Neural cell (in vitro differentiated cells): ENCODE data around the gene ANKFN1. TPM values are rescaled to one million over a fixed set of nuclear protein-coding genes. Genes with fewer than 3 reads are reported as not detected.

Source experiments
- H2AFZ ChIP-seq: fragments of 200-600, 300-800 bp; sonication (generic), shearing (Covaris generic); 2 replicates; pipeline ENCODE4 v1.6.0; 2014; ENCODE audit warnings: low read depth, mild to moderate bottlenecking, antibody characterized with exemption, low read length, moderate library complexity
- H3F3A ChIP-seq: fragments of 200-600 bp; shearing (Covaris generic); 2 replicates; pipeline ENCODE4 v1.6.1; 2016; ENCODE audit warnings: mild to moderate bottlenecking, moderate library complexity, mixed read lengths, antibody characterized with exemption, low read length; ENCODE audit not compliant: insufficient read depth, poor library complexity, severe bottlenecking
- H3K27ac ChIP-seq: fragments of 200-600, 300-800 bp; sonication (generic), shearing (Covaris generic); 2 replicates; pipeline ENCODE4 v1.5.1; 2014; ENCODE audit warnings: mild to moderate bottlenecking, low read length, moderate library complexity
- H3K27me3 ChIP-seq: fragments of 300-800, 200-600 bp; sonication (generic), shearing (Covaris generic); 2 replicates; pipeline ENCODE4 v1.6.0; 2014; ENCODE audit warnings: mild to moderate bottlenecking, low read depth, low read length, moderate library complexity; ENCODE audit not compliant: insufficient read depth
- H3K36me3 ChIP-seq: fragments of 300-800, 200-600 bp; sonication (generic), shearing (Covaris generic); 2 replicates; pipeline ENCODE4 v1.5.1; 2014; ENCODE audit warnings: mild to moderate bottlenecking, antibody characterized with exemption, low read length, moderate library complexity; ENCODE audit not compliant: insufficient read depth
- H3K4me2 ChIP-seq: fragments of 300-800, 200-600 bp; sonication (generic), shearing (Covaris generic); 2 replicates; pipeline ENCODE4 v1.6.0; 2014; ENCODE audit warnings: mild to moderate bottlenecking, low read length
- H3K4me3 ChIP-seq: fragments of 300-800, 200-600 bp; sonication (generic), shearing (Covaris generic); 2 replicates; pipeline ENCODE4 v1.5.1; 2014; ENCODE audit warnings: mild to moderate bottlenecking, low read length, moderate library complexity
- H3K79me2 ChIP-seq: fragments of 200-600 bp; shearing (Covaris generic); replicated peaks from 2 replicates; pipeline ENCODE4 v1.6.0; 2014; ENCODE audit warnings: mild to moderate bottlenecking, low read length, moderate library complexity; ENCODE audit not compliant: insufficient read depth
- H3K9ac ChIP-seq: fragments of 300-800, 200-600 bp; sonication (generic), shearing (Covaris generic); 2 replicates; pipeline ENCODE4 v1.6.1; 2016; ENCODE audit warnings: mild to moderate bottlenecking, low read length, mixed read lengths
- H3K9me2 ChIP-seq: fragments of 200-600 bp; shearing (Covaris generic); 2 replicates; pipeline ENCODE4 v1.6.1; 2016; ENCODE audit warnings: mild to moderate bottlenecking, low read length, mixed read lengths; ENCODE audit not compliant: insufficient read depth
- H3K9me3 ChIP-seq: fragments of 200-600, 300-800 bp; sonication (generic), shearing (Covaris generic); 2 replicates; pipeline ENCODE4 v1.6.1; 2016; ENCODE audit warnings: mild to moderate bottlenecking, mixed run types, low read length, moderate library complexity, mixed read lengths
- H4K20me1 ChIP-seq: fragments of 200-600 bp; shearing (Covaris generic); 2 replicates; pipeline ENCODE4 v1.6.1; 2016; ENCODE audit warnings: mild to moderate bottlenecking, mixed run types; ENCODE audit not compliant: insufficient read depth
- EP300 ChIP-seq: fragments of 450-650 bp; conservative IDR thresholded peaks from 2 replicates; pipeline ENCODE4 v1.6.1; 2014; ENCODE audit warnings: antibody characterized with exemption, mild to moderate bottlenecking, moderate library complexity; ENCODE audit not compliant: poor library complexity, severe bottlenecking
- EZH2 ChIP-seq: fragments of 200-600, 300-800 bp; shearing (Covaris generic), sonication (generic); IDR thresholded peaks from 2 replicates; pipeline ENCODE4 v1.6.1; 2014; ENCODE audit warnings: antibody characterized with exemption, low read length, borderline replicate concordance, mild to moderate bottlenecking; ENCODE audit not compliant: insufficient read depth, poor library complexity, severe bottlenecking
- MXI1 ChIP-seq: fragments of 450-650 bp; conservative IDR thresholded peaks from 2 replicates; pipeline ENCODE4 v1.6.1; 2014; ENCODE audit warnings: antibody characterized with exemption, mild to moderate bottlenecking; ENCODE audit not compliant: poor library complexity, severe bottlenecking
- POLR2AphosphoS5 ChIP-seq: IDR thresholded peaks from 2 replicates; pipeline ENCODE4 v1.6.1; 2012
- RAD21 ChIP-seq: fragments of 450-650 bp; conservative IDR thresholded peaks from 2 replicates; pipeline ENCODE4 v1.6.1; 2014; ENCODE audit warnings: antibody characterized with exemption, mild to moderate bottlenecking, moderate library complexity
- SMC3 ChIP-seq: fragments of 450-650 bp; conservative IDR thresholded peaks from 2 replicates; pipeline ENCODE4 v1.6.1; 2014; ENCODE audit warnings: antibody characterized with exemption, mild to moderate bottlenecking, moderate library complexity; ENCODE audit not compliant: poor library complexity
- TAF1 ChIP-seq: IDR thresholded peaks from 2 replicates; pipeline ENCODE4 v1.6.1; 2012; ENCODE audit warnings: low read depth
- polyA plus RNA-seq: library from polyadenylated mRNA; depleted of rRNA; stranded (reverse); fragments of >200 nt; gene quantifications from 2 replicates; pipeline ENCODE4 v1.2.3, GENCODE V29; 2014
- TF ChIP-seq, protein P1 (sequence below): IDR thresholded peaks from 2 replicates; pipeline ENCODE4 v1.6.1; 2012; ENCODE audit warnings: borderline replicate concordance
- TF ChIP-seq, protein P2 (sequence below): fragments of 450-650 bp; IDR thresholded peaks from 2 replicates; pipeline ENCODE4 v1.5.1; 2014; ENCODE audit warnings: antibody characterized with exemption, mild to moderate bottlenecking, moderate library complexity; ENCODE audit not compliant: poor library complexity, severe bottlenecking

The ANKFN1 gene
- polyA plus RNA-seq, 1 donor from 2014 or later, result 0.14 TPM

DNA sequence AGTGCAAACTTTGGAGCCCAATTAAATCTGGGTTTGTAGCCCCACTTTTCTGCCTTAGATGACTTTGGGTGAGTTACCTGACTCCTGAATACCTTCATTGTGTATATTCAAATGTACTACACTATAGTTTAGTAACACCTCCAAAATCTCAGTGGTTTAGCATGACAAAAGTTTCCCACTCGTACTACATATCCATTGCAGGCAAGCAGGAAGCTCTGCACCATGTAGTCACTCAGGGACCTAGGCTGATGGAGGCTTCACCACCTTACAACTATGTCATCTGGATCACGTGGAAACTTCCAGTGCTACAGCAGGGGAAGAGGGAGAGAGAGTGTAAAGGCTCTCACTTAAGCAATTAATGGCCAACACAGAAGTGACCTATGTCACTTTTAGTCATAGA, 14.2 kb downstream of the ANKFN1 start:
- no peaks in the 10 kb centered on the region for H3F3A ChIP-seq
- no peak overlapping the region for H3K4me3 ChIP-seq
- TF ChIP-seq MXI1 (no peak), POLR2AphosphoS5 (no peak), EP300 (no peak), SMC3 (no peak), TAF1 (no peak), RAD21 (no peak), EZH2 (no peak)
- TF ChIP-seq, protein P1, sequence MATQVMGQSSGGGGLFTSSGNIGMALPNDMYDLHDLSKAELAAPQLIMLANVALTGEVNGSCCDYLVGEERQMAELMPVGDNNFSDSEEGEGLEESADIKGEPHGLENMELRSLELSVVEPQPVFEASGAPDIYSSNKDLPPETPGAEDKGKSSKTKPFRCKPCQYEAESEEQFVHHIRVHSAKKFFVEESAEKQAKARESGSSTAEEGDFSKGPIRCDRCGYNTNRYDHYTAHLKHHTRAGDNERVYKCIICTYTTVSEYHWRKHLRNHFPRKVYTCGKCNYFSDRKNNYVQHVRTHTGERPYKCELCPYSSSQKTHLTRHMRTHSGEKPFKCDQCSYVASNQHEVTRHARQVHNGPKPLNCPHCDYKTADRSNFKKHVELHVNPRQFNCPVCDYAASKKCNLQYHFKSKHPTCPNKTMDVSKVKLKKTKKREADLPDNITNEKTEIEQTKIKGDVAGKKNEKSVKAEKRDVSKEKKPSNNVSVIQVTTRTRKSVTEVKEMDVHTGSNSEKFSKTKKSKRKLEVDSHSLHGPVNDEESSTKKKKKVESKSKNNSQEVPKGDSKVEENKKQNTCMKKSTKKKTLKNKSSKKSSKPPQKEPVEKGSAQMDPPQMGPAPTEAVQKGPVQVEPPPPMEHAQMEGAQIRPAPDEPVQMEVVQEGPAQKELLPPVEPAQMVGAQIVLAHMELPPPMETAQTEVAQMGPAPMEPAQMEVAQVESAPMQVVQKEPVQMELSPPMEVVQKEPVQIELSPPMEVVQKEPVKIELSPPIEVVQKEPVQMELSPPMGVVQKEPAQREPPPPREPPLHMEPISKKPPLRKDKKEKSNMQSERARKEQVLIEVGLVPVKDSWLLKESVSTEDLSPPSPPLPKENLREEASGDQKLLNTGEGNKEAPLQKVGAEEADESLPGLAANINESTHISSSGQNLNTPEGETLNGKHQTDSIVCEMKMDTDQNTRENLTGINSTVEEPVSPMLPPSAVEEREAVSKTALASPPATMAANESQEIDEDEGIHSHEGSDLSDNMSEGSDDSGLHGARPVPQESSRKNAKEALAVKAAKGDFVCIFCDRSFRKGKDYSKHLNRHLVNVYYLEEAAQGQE, result no peak
- TF ChIP-seq, protein P2, sequence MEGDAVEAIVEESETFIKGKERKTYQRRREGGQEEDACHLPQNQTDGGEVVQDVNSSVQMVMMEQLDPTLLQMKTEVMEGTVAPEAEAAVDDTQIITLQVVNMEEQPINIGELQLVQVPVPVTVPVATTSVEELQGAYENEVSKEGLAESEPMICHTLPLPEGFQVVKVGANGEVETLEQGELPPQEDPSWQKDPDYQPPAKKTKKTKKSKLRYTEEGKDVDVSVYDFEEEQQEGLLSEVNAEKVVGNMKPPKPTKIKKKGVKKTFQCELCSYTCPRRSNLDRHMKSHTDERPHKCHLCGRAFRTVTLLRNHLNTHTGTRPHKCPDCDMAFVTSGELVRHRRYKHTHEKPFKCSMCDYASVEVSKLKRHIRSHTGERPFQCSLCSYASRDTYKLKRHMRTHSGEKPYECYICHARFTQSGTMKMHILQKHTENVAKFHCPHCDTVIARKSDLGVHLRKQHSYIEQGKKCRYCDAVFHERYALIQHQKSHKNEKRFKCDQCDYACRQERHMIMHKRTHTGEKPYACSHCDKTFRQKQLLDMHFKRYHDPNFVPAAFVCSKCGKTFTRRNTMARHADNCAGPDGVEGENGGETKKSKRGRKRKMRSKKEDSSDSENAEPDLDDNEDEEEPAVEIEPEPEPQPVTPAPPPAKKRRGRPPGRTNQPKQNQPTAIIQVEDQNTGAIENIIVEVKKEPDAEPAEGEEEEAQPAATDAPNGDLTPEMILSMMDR, result no peak
- H3K9me2 ChIP-seq, result no peaks in the 10 kb centered on the region
- H2AFZ ChIP-seq, result no peak overlapping the region
- no peaks in the 10 kb centered on the region for H3K36me3 ChIP-seq
- H4K20me1 ChIP-seq, result no peaks in the 10 kb centered on the region
- H3K9me3 ChIP-seq, result no peaks in the 10 kb centered on the region
- H3K27ac ChIP-seq, result no peak overlapping the region
- H3K27me3 ChIP-seq, result no peaks in the 10 kb centered on the region
- H3K79me2 ChIP-seq, result no peaks in the 10 kb centered on the region
- H3K9ac ChIP-seq, result no peak overlapping the region
- no peak overlapping the region for H3K4me2 ChIP-seq

DNA sequence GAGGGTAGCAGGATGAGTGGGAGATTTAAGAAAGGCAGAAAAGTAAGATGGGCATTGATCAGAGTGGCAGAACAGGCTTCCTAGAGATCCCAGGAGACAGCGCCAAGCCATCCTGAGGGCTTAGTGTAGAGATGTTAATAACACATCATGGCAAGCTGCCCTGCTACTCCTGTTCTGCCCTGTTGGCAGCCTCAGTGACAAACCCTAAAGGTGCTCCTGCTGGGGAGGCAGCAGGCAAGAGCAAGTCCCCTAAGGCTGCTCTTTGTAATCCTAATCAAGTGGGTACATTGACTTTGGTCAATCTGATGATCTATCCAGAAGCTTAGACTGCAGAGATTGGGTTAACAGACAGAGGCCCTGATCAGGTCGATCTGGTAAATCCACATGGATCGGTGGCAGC, 16.3 kb downstream of the ANKFN1 start:
- no peak overlapping the region for H3K4me3 ChIP-seq
- H3K36me3 ChIP-seq, result no peaks in the 10 kb centered on the region
- TF ChIP-seq POLR2AphosphoS5, result no peak
- TF ChIP-seq SMC3, result no peak
- TF ChIP-seq, protein P2, result no peak
- no peak overlapping the region for H3K27ac ChIP-seq
- H2AFZ ChIP-seq, result no peak overlapping the region
- no peak overlapping the region for H3K4me2 ChIP-seq
- no peaks in the 10 kb centered on the region for H4K20me1 ChIP-seq
- no peaks in the 10 kb centered on the region for H3K79me2 ChIP-seq
- no peak overlapping the region for H3K9ac ChIP-seq
- H3K9me3 ChIP-seq, result no peaks in the 10 kb centered on the region
- H3F3A ChIP-seq, result no peaks in the 10 kb centered on the region
- H3K27me3 ChIP-seq, result no peaks in the 10 kb centered on the region
- no peaks in the 10 kb centered on the region for H3K9me2 ChIP-seq
